SH-SY5Y (cell line): Measurements from ENCODE around the gene DACH1.

Experiments
- GATA2 ChIP-seq: IDR thresholded peaks from 2 replicates; pipeline ENCODE4 v1.6.1; 2011; ENCODE audit warnings: mild to moderate bottlenecking, low read depth, low read length
- GATA3 ChIP-seq: IDR thresholded peaks from 2 replicates; pipeline ENCODE4 v1.6.1; 2011; ENCODE audit warnings: low read depth, mild to moderate bottlenecking, low read length, moderate library complexity

DACH1 gene

GRCh38 chr13:71871844-71872243, 4.8 kb upstream of the DACH1 start:
- TF ChIP-seq GATA3: no peak
- TF ChIP-seq GATA2: no peak

DNA sequence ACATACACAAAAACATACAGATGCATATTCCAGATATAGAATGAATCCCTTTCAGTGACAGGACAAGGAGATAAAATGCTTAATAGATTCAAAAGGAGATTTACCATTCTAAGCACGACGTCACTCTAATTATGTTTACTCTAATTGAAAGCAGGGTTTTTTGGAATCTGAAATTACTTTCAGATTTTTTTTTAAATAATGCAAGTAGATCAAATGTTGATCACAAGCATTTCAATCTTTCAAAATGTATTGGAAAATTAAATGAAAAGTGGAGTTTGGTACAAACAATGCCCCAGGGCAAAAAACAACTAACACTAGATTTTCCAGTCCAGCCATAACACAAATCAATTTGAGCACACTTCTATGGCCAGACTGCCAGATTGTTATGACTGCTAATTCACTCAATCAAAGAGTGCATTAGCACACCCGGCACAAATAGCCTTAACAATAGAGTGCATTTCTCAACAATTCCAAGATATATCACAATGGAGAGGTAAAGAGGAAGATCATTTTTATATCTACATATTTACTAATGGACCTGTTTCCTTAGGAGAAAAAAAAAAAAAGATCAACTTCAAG, 4.3 kb upstream of the DACH1 start:
- TF ChIP-seq GATA3 (peak; percentile 37; the same call in 1 of the 2 replicates), GATA2 (no peak)

DNA sequence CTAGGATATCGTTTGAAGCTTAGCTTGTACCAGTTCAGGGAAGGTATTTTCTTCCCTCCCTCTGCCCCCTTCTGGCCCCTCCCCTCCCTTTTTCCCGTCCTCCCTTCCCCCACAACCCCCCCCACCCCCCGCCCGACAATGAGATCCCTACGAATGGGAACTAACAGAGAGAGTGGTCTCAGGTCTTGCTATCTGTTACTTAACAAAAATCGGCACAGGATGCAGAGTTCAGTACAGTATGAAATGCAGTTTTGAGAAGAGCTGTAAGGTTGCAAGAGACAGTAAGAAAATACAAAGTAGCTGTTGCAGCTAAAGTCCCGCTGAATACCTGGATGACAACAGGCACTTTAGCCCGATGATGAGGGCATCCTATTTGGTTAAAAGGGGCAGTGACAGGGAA, 3.1 kb upstream of the DACH1 start:
- TF ChIP-seq GATA2 (no peak), GATA3 (no peak)

- no peak for TF ChIP-seq GATA2
- no peak for TF ChIP-seq GATA3
Observed at GRCh38 chr13:71869274-71869673, 2.3 kb upstream of the DACH1 start.

- TF ChIP-seq GATA3 (no peak), GATA2 (no peak)
Observed at GRCh38 chr13:71866335-71867130, 471 bp downstream of the DACH1 start.

DNA sequence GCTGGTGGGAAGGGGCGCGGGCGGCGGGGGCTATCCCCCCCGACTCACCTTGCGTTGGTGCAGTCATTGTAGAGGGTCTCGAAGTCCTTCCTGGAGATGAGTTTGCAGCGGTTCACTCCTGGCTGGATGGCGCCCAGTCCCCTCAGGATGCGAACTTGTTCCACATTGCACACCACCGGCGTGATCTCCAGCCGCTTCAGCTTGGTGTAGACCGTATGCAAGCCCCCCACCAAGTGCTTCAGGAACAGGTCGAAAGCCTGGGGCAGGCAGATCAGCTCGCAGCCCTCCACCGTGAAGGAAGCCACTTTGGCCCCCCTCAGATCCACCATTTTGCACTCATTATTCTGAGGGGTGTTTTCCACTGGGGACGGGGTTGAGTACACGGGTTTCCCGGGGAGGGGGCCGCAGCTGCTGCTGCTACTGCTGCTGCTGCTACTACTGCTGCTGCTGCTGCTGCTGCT, 1.1 kb downstream of the DACH1 start:
- no peak for TF ChIP-seq GATA3
- no peak for TF ChIP-seq GATA2

- TF ChIP-seq GATA2 (no peak), GATA3 (no peak)
Observed at GRCh38 chr13:71864986-71865873, 1.8 kb downstream of the DACH1 start.

GRCh38 chr13:71864094-71864985, 2.7 kb downstream of the DACH1 start:
- TF ChIP-seq GATA3 (no peak), GATA2 (no peak)

DNA sequence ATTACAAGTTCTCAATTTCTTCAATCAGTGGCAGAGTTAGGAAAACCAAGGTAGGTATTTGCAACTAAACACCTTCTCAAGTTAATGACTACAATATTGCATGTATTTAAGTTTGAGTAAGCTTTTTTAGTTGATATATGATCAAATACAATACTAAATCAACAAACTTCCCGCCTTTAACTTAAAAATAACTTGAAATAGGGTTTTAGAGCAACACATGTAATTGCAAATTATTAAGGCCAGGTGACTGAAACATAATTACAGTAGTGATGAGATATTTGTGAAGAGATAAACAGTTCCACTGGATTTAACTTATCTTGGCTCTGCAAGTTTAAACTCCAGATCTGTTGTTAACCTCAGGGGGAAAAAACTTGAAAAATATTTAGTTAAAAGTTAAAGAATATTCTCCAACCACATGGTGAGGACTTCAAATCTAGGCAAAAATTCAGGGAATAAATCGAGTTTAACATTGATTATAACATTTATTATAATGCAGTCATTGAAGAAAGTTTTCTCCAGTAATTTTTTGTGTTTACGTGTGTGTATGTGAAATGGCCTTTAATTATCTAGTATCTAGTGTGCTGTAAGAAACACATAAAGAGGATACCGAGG, 3.6 kb downstream of the DACH1 start:
- TF ChIP-seq GATA2 (no peak), GATA3 (no peak)

GRCh38 chr13:71862459-71862943, 4.5 kb downstream of the DACH1 start:
- TF ChIP-seq GATA3: no peak
- TF ChIP-seq GATA2: no peak

DNA sequence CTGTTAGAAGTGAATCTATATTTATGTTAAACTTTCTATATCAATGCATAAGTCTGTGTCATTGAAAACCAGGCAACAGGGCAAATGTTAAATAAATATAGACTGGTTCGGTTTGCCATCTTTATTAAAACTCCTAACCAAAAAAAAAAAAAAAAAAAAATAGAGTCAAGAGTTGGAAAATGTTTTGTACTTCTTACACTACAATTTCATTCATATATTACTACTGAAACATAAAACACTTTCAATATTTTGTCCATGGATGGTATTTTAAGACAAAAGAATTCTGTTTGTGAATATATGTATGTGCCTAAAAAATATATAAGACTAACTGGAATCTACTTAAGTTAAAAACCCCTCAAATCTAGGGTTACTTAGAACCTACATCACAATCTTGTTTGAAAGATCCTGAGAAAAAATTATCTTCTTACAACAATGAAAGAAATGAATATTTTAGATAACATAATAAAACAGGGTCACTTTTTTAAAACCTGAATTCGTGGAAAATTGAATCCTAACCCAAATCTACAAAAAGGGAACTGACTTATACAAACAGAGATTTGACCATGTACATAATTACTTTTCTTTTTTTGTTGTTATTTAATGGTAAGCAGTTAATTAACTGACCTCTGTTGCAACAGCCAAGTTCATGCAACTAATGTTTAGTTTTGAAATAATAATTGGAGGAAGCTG, 5.1 kb downstream of the DACH1 start:
- no peak for TF ChIP-seq GATA2
- TF ChIP-seq GATA3: no peak

DNA sequence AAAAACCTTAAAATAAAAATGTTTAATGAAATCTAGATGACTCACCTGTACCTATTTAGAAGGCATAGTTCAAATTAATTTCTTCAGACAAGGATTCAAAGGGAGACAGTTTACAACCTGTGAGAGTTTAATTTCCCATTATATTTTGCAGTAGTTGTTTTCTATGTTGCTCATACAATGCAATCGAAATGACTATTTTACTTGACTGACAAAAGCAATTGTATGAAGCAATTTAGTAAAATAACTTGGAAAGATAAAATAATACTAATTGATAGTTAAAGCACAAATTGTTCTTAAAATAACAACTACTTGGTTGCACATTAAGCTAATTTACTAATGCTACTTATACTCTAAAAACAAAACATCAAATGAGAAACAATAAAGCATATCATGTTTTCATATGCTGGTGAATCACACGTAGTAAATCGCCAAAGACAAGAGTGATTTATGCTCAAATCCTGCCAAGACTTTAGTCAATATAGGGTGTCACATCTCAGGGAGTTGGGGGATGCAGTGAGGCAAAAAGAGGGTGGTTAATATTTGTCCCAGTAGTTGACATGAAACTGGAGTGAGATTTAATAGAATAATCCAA, 6.4 kb downstream of the DACH1 start:
- TF ChIP-seq GATA3 (no peak), GATA2 (no peak)
